GM12878 (cell line): ENCODE results near the gene ARHGAP44. TPM values are rescaled to one million over a fixed set of nuclear protein-coding genes. Genes with fewer than 3 reads are reported as not detected.

Experiments used
- ATAC-seq: fragments of 200-7000 bp; cut with Tn5 transposase; 3 replicates; pipeline ENCODE4 v1.9.1; 2020; ENCODE audit warnings: mild to moderate bottlenecking, moderate library complexity
- BruUV-seq: library from RNA; stranded (reverse); fragments of 400-500 nt; replicated peaks from 2 replicates; lab custom pipeline; 2021; lab: Mats Ljungman, UMichigan
- CTCF ChIA-PET: fragments of 300-600 bp; sonication (Branson Sonifier 250); formaldehyde crosslinking; extraction: SDS; loops from one replicate; lab custom pipeline; 2021; ENCODE audit warnings: inconsistent platforms; lab: Yijun Ruan, JAX
- POLR2A ChIA-PET: fragments of 350-600 bp; formaldehyde crosslinking; extraction: SDS; loops from one replicate; lab custom pipeline; 2021; ENCODE audit warnings: inconsistent platforms; lab: Charles Lee
- RAD21 ChIA-PET: fragments of 300-600 bp; sonication (Branson Sonifier 250); formaldehyde crosslinking; loops from one replicate; lab custom pipeline; 2023; ENCODE audit warnings: antibody characterized with exemption; ENCODE audit not compliant: unreplicated experiment; lab: Charles Lee
- SMC1A ChIA-PET: fragments of 300-600 bp; sonication (Branson Sonifier 250); formaldehyde crosslinking; loops from one replicate; lab custom pipeline; 2023; ENCODE audit not compliant: unreplicated experiment, uncharacterized antibody; lab: Charles Lee
- DNase-seq: peaks from one replicate; pipeline ENCODE4 v3.0.0-alpha.2; 2011; ENCODE audit warnings: low read depth, low spot score
- FAIRE-seq: peaks from 3 replicates; lab custom pipeline; 2011; peaks lifted over from hg19 to GRCh38; lab: Jason Lieb, UNC
- H2AFZ ChIP-seq: 2 replicates; pipeline ENCODE4 v1.6.0; 2011; ENCODE audit warnings: low read depth, low read length, control low read depth; ENCODE audit not compliant: control insufficient read depth
- H3K27ac ChIP-seq: 2 replicates; pipeline ENCODE4 v1.5.1; 2011; ENCODE audit warnings: control low read depth; ENCODE audit not compliant: control insufficient read depth, insufficient read depth
- H3K27me3 ChIP-seq, 2 experiments: replicated peaks in 1 of 2; 2 replicates each; pipeline versions ENCODE4 v1.6.0 to v1.6.1; 2011; ENCODE audit warnings: low read length in 1 of 2; ENCODE audit not compliant: control insufficient read depth in 2 of 2, insufficient read depth in 2 of 2
- H3K36me3 ChIP-seq, 2 experiments: 2 replicates each; pipeline ENCODE4 v1.5.1; 2011; ENCODE audit warnings: low read length in 1 of 2; ENCODE audit not compliant: control insufficient read depth in 2 of 2, insufficient read depth in 2 of 2
- H3K4me1 ChIP-seq: 2 replicates; pipeline ENCODE4 v1.6.1; 2011; ENCODE audit warnings: mild to moderate bottlenecking, low read length, moderate library complexity, mixed read lengths; ENCODE audit not compliant: control insufficient read depth, insufficient read depth
- H3K4me2 ChIP-seq: 2 replicates; pipeline ENCODE4 v1.6.0; 2011; ENCODE audit warnings: control low read depth; ENCODE audit not compliant: control insufficient read depth, insufficient read depth
- H3K4me3 ChIP-seq: fragments of 200-600 bp; sonication (generic); 2 replicates; pipeline ENCODE4 v1.5.1; 2016
- H3K79me2 ChIP-seq: 2 replicates; pipeline ENCODE4 v1.6.0; 2011; ENCODE audit warnings: low read length; ENCODE audit not compliant: control insufficient read depth, insufficient read depth
- H3K9ac ChIP-seq: 2 replicates; pipeline ENCODE4 v1.8.0; 2011; ENCODE audit warnings: low read length, control low read depth, mixed read lengths; ENCODE audit not compliant: control insufficient read depth, insufficient read depth
- H3K9me3 ChIP-seq: replicated peaks from 3 replicates; pipeline ENCODE4 v1.5.1; 2011; ENCODE audit warnings: mild to moderate bottlenecking, low read length; ENCODE audit not compliant: control insufficient read depth, insufficient read depth
- H4K20me1 ChIP-seq: 2 replicates; pipeline ENCODE4 v1.6.0; 2011; ENCODE audit not compliant: control insufficient read depth, insufficient read depth
- BACH1 ChIP-seq: fragments of 450-650 bp; IDR thresholded peaks from 2 replicates; pipeline ENCODE4 v1.6.1; 2017; ENCODE audit warnings: mild to moderate bottlenecking, borderline replicate concordance
- CUX1 ChIP-seq: IDR thresholded peaks from 2 replicates; pipeline ENCODE4 v1.6.1; 2012; ENCODE audit warnings: improper control_type of control experiment, low read depth, low read length; ENCODE audit not compliant: insufficient replicate concordance
- E2F4 ChIP-seq: IDR thresholded peaks from 2 replicates; pipeline ENCODE4 v1.6.1; 2012; ENCODE audit warnings: low read depth, low read length, improper control_type of control experiment
- ESRRA ChIP-seq: IDR thresholded peaks from 2 replicates; pipeline ENCODE4 v1.6.1; 2012; ENCODE audit warnings: mild to moderate bottlenecking, low read length, improper control_type of control experiment
- KDM1A ChIP-seq: fragments of 200-600 bp; sonication (generic); IDR thresholded peaks from 2 replicates; pipeline ENCODE4 v1.6.1; 2016; ENCODE audit warnings: borderline replicate concordance
- NR2C1 ChIP-seq: fragments of 450-650 bp; IDR thresholded peaks from 2 replicates; pipeline ENCODE4 v1.6.1; 2017; ENCODE audit warnings: antibody characterized with exemption, mild to moderate bottlenecking, moderate library complexity
- RAD21 ChIP-seq: IDR thresholded peaks from 2 replicates; pipeline ENCODE4 v1.6.1; 2011; ENCODE audit warnings: mild to moderate bottlenecking, low read depth, low read length, moderate library complexity; ENCODE audit not compliant: insufficient read depth
- RBBP5 ChIP-seq: fragments of 200-600 bp; sonication (generic); conservative IDR thresholded peaks from 2 replicates; pipeline ENCODE4 v1.6.1; 2016
- RUNX3 ChIP-seq: IDR thresholded peaks from 2 replicates; pipeline ENCODE4 v1.6.1; 2012; ENCODE audit warnings: low read length, inconsistent platforms
- SMC3 ChIP-seq: IDR thresholded peaks from 2 replicates; pipeline ENCODE4 v1.6.1; 2011; ENCODE audit warnings: low read length, improper control_type of control experiment, borderline replicate concordance
- SP1 ChIP-seq: IDR thresholded peaks from one replicate; pipeline ENCODE4 v1.6.1; 2011; ENCODE audit warnings: low read depth, low read length
- SREBF2 ChIP-seq: IDR thresholded peaks from 2 replicates; pipeline ENCODE4 v1.6.1; 2012; ENCODE audit warnings: mild to moderate bottlenecking, low read length
- ZNF274 ChIP-seq: IDR thresholded peaks from one replicate; pipeline ENCODE4 v1.8.0; 2011; ENCODE audit not compliant: insufficient read length, insufficient read depth
- WGBS: methylation state at CpG from one replicate; pipeline ENCODE4 v1.1.6; 2016; ENCODE audit warnings: low lambda C conversion rate; ENCODE audit not compliant: insufficient replicate concordance, insufficient coverage; ENCODE audit errors: missing lambda C conversion rate; 5-methylcytosine and 5-hydroxymethylcytosine counted together
- in situ Hi-C: fragments of 300-500 bp; cut with MboI; formaldehyde crosslinking; loops from 9 replicates; pipeline ENCODE4 v1.14.3; 2018; ENCODE audit warnings: mixed read lengths
- intact Hi-C: fragments of 100-400 bp; cut with micrococcal nuclease; formaldehyde crosslinking; loops from one replicate; pipeline ENCODE4 v1.14.2; 2022; ENCODE audit not compliant: unreplicated experiment
- polyA plus RNA-seq, 11 experiments: library from polyadenylated mRNA; depleted of rRNA in 4 of 11; unstranded in 6 of 11; stranded (reverse) in 5 of 11; fragments of >200 nt; fragmentation: Nextera tagmentation in 4 of 11; fragmentation: Illumina TruSeq in 1 of 11; extraction: Ambion mirVana in 4 of 11; extraction: Trizol in 1 of 11; gene quantifications; 1 replicate in 1 of 11; 2 replicates in 10 of 11; pipeline versions ENCODE4 v1.2.1 to v1.2.3, GENCODE V29; 2011 to 2016; ENCODE audit warnings: inconsistent platforms in 2 of 11, missing spikeins in 2 of 11, low read depth in 1 of 11
- total RNA-seq, 4 experiments: library from RNA; depleted of rRNA in 3 of 4; stranded (reverse); fragments of >200 nt in 3 of 4; fragmentation: Illumina TruSeq in 1 of 4; extraction: Trizol in 1 of 4; gene quantifications; 2 replicates each; pipeline versions ENCODE4 v1.2.1 to v1.2.3, GENCODE V29; 2013 to 2021
- TF ChIP-seq, protein P1 (sequence below): IDR thresholded peaks from 2 replicates; pipeline ENCODE4 v1.6.1; 2012; ENCODE audit warnings: mild to moderate bottlenecking, low read depth, low read length

The ARHGAP44 gene
- total and polyA plus RNA-seq, 10 of the 15 experiments (the other 5 are each of a cell fraction or from before 2014, with no cell fraction given) = 0.11 to 1.2 (median 0.48) TPM

GRCh38 chr17:13002761-13003453 is 213.6 kb downstream of the ARHGAP44 start:
- Histone ChIP-seq H3K27ac (no peak overlapping the region), H3K4me3 (no peak overlapping the region), H3K4me1 (no peaks in the 10 kb centered on the region), H3K9me3 (no peaks in the 10 kb centered on the region), H2AFZ (no peak overlapping the region), H3K4me2 (no peak overlapping the region), H3K79me2 (no peaks in the 10 kb centered on the region), H4K20me1 (no peaks in the 10 kb centered on the region), H3K27me3 (no peaks in the 10 kb centered on the region), H3K9ac (no peak overlapping the region), H3K36me3 (peaks cover 23 to 42% of the 10 kb centered on the region in 2 experiments)
- ATAC-seq (peak; percentile 90), FAIRE-seq (peak; percentile 89), DNase-seq (no peak)
- ChIA-PET POLR2A (no interaction called here), CTCF (interaction anchor here (1.0 to 4.1 kb wide), 19 partner anchors 10 to 822 kb away, joined by 3 to 26 read pairs (median 5); partner anchors contain the start of gene ELAC2), RAD21 (interaction anchor here (0.6 to 0.7 kb wide), 2 partner anchors 15 to 255 kb away, joined by 3 read pairs; no protein-coding TSS in a partner anchor), SMC1A (interaction anchor here (1.0 to 1.3 kb wide), 2 partner anchors 261 to 457 kb away, joined by 3 to 4 read pairs; no protein-coding TSS in a partner anchor)
- 49% methylated on average over 15 of the region's 15 CpGs for WGBS
- no TSS peak for BruUV-seq
- intact Hi-C loops = loop anchor here (1.0 to 10.0 kb wide), 5 partner anchors 261 to 823 kb away; no protein-coding TSS in a partner anchor
- in situ Hi-C loops = no loop called here
- TF ChIP-seq ESRRA = no peak
- TF ChIP-seq BACH1 = no peak
- TF ChIP-seq SREBF2 = no peak
- TF ChIP-seq, protein P1, sequence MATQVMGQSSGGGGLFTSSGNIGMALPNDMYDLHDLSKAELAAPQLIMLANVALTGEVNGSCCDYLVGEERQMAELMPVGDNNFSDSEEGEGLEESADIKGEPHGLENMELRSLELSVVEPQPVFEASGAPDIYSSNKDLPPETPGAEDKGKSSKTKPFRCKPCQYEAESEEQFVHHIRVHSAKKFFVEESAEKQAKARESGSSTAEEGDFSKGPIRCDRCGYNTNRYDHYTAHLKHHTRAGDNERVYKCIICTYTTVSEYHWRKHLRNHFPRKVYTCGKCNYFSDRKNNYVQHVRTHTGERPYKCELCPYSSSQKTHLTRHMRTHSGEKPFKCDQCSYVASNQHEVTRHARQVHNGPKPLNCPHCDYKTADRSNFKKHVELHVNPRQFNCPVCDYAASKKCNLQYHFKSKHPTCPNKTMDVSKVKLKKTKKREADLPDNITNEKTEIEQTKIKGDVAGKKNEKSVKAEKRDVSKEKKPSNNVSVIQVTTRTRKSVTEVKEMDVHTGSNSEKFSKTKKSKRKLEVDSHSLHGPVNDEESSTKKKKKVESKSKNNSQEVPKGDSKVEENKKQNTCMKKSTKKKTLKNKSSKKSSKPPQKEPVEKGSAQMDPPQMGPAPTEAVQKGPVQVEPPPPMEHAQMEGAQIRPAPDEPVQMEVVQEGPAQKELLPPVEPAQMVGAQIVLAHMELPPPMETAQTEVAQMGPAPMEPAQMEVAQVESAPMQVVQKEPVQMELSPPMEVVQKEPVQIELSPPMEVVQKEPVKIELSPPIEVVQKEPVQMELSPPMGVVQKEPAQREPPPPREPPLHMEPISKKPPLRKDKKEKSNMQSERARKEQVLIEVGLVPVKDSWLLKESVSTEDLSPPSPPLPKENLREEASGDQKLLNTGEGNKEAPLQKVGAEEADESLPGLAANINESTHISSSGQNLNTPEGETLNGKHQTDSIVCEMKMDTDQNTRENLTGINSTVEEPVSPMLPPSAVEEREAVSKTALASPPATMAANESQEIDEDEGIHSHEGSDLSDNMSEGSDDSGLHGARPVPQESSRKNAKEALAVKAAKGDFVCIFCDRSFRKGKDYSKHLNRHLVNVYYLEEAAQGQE = no peak
- TF ChIP-seq RUNX3 = 0 out of 2 replicates have a peak, but pooled peaks have one; percentile 8
- TF ChIP-seq KDM1A = no peak
- peak; percentile 90 for TF ChIP-seq RAD21
- no peak for TF ChIP-seq SP1
- TF ChIP-seq CUX1 = no peak
- TF ChIP-seq SMC3 = peak; percentile 57; the same call in 1 of the 2 replicates
- TF ChIP-seq RBBP5 = no peak
- no peak for TF ChIP-seq NR2C1
- TF ChIP-seq E2F4 = no peak
- no peak for TF ChIP-seq ZNF274
